GM12892 (cell line): ENCODE data around the gene HGS.

ENCODE experiments used
- POLR2A ChIP-seq: IDR thresholded peaks from 2 replicates; pipeline ENCODE4 v1.6.1; 2011; ENCODE audit warnings: low read depth, low read length, control low read depth
- TAF1 ChIP-seq: IDR thresholded peaks from 2 replicates; pipeline ENCODE4 v1.6.1; 2011; ENCODE audit warnings: low read depth, mild to moderate bottlenecking, control low read depth, low read length, borderline replicate concordance

GRCh38 chr17:81664051-81664470 is 19.8 kb upstream of the HGS start:
- no peak for TF ChIP-seq POLR2A
- TF ChIP-seq TAF1 = no peak
